GM18519 (cell line): ENCODE results near the gene TPM3.
"Not testable (repeated sequence)": the region's sequence is repeated elsewhere in the genome, so short reads cannot be mapped to it uniquely, and the experiment has no call there.

Source experiments
- ATAC-seq: cut with Tn5 transposase; IDR thresholded peaks from one replicate; pipeline ENCODE4 v1.9.1; 2021; ENCODE audit warnings: mild to moderate bottlenecking, moderate library complexity; ENCODE audit not compliant: unreplicated experiment, low FRiP score

TPM3 gene

DNA sequence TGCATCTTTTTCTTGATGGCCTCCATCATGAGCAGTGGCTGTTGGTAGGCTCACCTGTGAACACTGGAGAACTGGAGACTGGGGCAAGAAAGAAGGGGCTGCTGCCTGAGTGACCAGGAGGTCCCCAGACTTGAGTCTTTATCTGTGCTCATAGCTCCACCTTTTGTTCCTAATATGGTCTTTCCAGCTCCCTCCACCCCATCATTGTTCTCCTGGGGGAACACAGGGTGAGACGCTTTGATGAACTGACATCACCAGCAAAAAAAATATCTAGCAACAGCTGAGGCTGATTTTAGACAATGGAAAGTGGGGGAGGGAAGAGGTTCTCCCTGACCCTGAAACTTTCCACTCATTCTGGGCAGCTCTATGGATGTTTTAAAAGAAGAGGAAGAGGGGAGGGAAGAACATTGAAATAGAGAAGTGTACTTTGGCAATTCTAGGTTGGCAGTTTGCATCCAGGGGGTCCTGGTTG lies at the start of gene TPM3:
TPM3 (minus strand) TSS at position 111 of the 472 bp plus-strand sequence; CDS start at position 29, 82 bp downstream.
- ATAC-seq: no peak

DNA sequence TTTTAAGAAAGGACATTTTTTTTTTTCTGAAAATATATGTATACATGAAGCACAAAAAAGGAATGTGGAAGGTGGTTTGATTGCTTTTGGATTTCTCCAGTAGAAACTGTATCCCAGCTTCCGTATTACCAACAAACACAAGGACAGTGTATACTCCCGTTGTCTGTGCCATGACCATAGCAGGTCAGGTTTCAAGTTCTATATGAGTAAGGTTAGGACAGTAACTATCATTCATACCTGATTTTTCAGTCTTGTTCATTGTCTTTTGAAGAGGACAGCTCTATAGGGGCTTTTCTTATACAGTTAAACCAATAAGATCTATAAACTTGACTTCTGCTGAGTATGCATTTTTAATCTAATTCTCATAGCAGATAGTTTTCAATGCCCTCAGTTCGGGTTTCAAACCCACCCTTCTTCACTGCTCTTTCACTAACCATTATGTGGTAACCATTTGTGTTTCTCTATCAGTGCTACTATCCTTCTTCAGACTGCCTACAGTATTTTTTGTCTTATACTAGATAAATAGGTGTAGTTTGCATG lies 48.5 kb upstream of the TPM3 start:
- no peak for ATAC-seq

DNA sequence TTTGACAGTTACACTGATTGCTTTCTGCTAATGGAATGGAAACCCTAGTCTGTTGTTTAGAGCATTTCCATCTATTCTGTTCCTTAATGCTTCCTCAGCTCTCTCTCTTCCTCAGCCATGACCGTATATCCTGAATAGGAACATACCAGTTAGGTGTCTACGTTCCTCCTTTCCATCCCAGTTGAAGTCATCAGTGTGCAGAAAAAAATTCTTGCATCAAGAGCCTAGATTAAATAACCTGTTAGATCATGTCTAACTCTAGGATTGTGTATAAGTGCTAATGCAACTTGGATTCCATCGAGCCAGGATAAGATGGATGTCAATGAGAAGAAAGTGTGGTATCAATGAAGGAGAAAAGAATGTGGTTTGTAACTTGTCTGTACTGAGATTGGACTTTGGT lies 47.6 kb upstream of the TPM3 start:
- no peak for ATAC-seq

DNA sequence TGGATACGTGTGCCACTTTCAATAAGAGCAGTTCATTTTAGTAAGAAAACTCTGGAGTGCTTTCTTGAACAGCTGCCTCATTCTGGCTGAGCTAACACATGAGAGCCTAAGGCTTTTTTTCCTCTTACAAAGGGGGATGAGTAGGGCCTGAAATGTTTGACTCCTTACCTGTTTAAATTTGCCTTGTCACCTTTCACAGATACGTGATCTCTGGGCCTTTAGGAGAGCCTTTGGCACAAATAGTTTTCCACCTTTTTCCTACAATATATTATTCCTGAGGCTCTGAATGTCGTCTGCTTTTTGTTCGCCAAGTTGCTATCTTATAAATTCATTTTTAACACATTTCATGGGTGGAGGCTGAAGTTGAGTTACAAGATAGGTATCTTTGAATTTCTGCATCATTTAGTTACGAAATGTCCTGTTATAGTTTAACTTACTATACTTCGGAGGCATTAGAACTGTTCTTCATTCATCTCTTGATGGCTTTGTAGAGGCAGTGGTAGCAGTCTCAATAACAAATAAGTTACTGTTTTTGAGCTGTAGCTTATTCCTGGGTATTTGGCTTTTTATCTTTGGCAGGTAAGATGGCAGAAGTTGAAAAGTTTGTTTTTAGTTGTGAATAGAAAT lies 46.1 kb upstream of the TPM3 start:
- ATAC-seq: no peak

DNA sequence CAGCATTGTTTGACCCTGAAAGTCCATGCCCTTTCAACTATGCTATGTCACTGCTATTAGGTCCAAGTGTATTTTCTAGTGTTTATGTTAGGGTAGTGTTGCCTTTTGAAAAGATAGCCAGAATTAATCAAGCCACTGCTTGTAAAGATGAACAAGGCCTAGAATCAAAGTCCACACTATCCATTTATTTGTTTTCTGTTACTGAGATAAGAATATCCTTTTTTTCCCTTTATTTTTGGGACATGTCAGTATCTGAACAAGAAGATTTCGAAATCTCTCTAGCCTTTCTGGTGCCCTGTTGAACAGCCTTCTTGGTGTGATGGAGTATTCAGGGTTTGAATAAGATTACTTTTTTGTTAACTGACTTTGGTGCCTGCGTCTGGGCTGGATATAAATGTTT lies 45.5 kb upstream of the TPM3 start:
- no peak for ATAC-seq

DNA sequence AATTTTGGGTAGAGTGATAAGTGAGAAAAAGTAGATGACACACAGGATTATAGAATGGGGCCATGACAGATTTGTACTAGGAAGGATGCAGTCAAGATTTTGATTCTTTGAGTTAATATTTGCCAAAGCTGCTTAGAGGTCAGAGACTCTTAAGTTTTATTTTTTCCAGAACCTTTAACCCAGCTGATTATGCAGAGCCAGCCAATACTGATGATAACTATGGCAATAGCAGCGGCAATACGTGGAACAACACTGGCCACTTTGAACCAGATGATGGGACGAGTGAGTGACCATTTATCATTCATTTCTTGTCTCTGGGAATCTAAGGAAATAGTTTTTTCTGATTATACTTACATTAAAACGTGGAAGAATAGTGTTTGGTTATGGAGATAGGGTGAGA lies 45.0 kb upstream of the TPM3 start:
- ATAC-seq: no peak

DNA sequence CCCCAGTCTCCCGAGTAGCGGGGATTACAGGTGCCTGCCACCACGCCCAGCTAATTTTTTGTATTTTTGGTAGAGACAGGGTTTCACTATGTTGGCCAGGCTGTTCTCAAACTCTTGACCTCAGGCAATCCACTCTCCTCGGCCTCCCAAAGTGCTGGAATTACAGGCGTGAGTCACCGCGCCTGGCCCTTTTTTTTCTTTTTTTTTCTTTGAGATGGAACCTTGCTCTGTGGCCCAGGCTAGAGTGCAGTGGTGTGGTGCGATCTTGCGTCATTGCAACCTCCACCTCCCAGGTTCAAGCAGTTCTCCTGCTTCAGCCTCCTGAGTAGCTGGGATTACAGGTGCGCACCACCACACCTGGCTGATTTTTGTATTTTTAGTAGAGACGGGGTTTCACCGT lies 41.2 kb upstream of the TPM3 start:
- ATAC-seq: not testable (repeated sequence)

DNA sequence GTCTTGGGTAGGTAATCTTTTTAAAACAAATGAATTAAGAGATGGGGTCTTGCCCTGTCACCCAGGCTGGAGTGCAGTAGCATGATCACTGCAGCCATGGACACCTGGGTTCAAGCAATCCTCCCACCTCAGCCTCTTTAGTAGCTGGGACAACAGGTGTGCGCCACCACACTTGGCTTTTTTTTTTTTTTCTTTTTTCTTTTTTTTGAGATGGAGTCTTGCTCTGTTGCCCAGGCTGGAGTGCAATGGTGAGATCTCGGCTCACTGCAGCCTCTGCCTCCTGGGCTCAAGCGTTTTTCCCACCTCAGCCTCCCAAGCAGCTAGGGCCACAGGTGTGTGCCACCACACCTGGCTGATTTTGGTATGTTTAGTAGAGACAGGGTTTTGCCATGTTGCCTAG lies 39.2 kb upstream of the TPM3 start:
- not testable (repeated sequence) for ATAC-seq

DNA sequence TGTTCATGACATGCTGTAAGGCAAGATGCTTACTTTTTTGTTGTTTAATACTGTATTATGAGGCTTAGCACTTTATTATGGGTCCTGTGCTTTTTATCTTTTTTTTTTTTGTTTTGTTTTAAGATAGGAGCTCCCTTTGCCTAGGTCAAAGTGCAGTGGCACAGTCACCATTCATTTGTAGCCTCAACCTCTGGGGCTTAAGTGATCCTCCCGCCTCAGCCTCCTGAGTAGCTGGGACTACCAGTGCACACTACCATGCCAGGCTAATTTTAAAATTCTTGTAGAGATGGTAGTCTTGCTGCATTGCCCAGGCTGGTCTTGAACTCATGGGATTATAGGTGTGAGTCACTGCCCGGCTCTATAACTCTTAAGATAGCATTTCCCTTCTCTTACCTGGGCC lies 33.5 kb upstream of the TPM3 start:
- no peak for ATAC-seq

DNA sequence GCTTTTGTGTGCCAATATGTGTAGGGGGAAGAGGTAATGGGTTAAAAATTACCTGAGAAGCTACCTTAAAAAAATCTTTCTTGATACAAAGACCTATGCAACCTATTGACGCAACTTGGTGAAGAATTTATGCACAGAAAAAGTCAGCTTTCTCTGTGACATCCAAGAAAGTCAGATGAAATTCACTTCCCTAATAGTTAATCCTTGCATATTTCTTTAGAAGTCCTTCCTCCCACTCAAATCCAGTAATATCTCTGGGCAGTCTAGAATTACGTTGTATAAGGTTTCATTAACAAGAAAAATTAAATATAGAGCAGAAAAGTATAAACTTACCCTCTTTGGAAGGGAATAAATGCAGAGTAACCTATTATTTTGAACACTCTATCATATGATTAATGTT lies 31.7 kb upstream of the TPM3 start:
- ATAC-seq: no peak

DNA sequence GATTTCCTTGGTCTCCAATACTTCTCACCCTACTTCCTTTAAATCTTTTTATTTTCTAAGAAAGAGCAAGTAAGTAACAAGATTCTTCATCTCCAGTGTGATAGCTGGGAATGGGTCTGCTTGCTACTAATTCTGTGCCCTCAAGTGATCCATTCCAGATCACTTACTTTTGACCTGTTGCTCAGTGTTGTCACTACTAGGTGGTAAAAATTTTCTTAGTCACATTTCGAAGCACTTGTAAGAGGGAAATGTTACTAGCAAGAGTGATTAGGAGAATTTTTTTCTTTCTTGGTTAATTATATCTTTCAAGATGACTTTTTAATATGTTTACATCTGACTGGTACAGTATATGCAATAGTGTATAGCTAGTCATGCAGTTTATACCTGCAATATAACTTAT lies 31.0 kb upstream of the TPM3 start:
- no peak for ATAC-seq

DNA sequence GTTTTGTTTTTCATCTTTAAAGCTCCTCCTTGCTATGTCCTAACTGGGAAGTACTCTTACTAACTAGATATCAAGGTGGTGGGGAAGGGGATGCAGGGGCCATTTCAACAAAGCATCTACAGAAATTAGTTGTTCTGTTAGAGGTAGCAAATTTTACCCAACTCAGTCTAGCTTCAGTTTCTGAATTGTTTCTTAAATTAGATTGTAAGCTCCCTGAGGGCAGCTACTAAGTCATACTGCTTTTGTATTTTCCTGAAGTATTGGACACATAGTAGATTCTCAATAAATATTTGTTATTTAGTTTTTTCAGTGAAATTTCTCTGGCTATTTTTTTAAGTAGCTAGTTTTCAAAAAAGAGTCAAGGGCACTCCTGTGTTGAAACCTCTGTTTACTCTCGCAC lies 30.6 kb upstream of the TPM3 start:
- no peak for ATAC-seq

DNA sequence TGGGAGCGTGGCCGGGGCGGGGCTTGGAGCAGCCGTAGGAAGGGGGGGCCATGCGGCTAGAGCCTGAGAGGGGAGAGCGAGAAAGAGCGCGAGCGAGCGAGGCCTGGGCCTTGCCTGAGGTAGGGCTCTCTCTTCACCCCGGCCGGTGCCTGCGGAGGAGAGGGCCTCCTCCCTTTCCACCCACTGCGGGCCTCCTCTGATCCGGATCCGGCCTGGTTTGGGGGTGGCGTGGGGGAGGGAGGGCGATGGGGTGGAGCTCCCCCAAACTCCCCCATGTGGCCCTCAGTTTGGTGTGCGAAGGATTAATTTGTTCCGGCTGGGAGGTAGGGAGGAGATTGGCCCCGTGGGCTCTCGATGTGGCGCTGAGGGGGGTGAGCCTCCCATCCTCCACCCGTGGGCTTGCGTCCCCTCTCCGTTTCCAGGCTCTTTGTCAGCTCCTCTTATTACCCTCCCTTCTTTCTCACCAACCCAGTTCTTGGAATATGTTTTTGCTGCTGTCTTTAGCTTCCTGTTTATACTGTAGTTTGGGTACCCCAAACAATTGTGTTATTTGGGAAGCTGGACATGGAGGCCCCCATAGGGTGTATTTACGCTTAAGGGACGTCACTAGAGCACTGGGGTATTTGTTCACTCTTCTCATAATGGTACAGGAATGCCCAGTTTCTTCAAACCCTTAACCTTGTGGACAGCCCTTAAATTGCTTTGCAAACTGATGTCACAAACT lies 29.5 kb upstream of the TPM3 start:
- ATAC-seq: no peak

DNA sequence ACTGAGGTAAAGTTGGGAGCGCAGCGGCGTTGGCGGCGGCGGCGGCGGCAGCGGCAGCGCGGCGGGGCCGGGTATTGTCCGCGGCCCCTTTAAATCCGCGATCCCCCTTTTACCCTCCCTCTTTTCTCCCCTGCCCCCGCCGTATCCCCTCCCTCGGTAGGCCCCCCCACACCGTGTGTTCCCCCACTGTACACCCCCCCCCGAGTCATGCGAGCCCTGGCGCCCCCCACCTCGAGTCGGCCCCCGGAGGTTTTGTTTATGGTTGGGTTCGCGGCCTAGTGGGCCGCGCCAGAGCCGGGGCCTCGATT lies 29.0 kb upstream of the TPM3 start:
- ATAC-seq: no peak

DNA sequence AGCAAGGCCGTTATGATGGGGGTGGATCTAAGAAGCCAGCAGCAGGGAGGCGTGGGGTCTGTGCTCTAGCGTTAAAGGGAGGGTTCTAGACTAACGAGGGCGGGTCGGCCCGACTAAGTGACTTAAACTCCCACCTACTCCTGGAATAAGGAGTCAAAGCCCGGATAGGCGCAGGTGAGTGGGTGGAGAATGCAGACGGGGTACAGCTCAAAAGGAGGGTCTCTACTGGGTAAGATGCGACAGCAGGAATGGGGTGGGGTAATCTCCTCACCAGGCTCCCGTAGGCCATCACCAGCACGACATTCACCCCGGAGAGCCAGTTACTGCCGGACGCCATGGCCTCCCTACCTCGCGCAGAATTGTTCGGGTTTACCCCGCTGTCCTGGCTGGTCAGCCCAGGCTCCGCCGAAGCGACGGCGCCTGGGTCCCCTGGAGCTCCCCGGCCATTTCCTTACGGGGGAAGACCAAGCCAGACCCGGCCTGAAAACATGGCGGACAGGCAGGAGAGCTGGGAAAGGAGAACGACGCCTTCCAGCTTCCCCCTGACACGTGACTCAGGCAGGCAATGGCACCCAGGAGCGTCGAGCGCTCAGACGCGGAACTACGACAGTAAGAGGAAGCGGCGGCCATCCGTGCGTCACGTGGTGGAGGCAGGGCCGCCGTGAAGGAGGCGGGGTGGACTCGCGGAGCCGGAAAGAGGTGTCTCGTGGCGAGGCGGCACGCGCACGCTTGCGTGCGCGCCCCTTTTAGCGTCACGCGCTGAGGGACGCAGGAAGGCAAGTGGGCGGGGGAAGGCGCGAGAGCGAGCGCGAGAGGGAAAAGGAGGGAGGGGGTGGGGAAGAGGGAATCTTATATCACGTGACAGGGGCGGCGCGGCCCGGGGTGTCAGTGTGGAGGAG lies 28.4 kb upstream of the TPM3 start, which contains the start of gene UBAP2L:
UBAP2L (plus strand) TSS at position 885 of the 899 bp plus-strand sequence. CDS start 4,169 bp downstream, outside the sequence.
- ATAC-seq: peak; percentile 87

DNA sequence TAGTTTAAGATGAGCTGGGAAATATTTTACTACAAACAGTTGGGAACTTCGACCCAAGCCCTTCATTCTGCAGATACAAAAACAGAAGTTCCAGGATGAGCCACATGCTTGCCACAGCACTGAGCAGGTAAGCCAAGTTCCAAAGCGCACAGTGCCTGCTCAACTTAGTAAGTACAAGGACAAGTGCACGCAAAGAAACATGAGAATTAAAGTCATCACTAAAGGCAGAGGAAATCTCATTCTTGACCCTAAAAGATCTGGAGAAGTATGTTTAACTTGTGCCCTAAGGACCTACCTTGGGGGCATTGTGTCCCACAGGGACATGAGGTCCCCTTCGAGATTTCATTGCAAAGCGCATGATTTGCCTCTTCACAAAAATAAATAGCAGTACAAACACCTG lies 27.6 kb upstream of the TPM3 start:
- ATAC-seq: no peak

DNA sequence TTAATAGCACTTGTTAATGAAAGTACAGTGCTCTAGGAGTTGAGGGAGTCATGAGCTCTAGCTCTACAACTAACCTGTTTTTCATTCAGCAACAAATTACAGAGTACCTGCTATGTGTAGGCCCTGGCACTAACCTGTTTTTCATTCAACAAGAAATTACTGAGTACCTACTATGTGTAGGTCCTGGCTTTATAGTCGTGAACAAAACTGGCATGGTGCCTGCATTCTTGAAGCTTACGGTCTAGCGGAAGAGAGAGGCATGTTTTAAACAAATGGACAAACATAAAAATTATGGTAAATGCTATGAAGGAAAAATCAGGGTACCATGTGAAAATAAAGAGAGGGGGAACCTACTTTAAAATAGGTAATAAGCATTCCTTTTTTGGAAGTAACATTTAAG lies 26.6 kb upstream of the TPM3 start:
- ATAC-seq: no peak

DNA sequence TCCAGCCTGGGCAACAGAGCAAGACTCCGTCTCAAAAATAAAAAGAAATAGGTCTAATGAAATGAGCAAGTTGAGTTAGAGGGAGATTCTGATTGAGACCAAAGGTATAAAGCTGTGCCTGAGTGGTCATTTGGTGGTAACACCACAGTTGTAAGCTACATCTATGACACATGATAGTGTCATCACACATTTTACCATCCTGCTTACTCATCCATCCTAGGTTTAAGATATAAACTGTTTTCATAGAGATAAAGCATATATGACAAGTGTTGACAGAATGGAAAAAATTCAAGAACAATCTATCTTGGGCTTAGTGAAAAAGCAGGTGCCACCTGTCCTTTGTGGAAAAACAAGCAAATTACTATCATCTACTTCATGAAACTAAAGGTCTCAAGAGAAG lies 21.4 kb upstream of the TPM3 start:
- ATAC-seq: no peak

DNA sequence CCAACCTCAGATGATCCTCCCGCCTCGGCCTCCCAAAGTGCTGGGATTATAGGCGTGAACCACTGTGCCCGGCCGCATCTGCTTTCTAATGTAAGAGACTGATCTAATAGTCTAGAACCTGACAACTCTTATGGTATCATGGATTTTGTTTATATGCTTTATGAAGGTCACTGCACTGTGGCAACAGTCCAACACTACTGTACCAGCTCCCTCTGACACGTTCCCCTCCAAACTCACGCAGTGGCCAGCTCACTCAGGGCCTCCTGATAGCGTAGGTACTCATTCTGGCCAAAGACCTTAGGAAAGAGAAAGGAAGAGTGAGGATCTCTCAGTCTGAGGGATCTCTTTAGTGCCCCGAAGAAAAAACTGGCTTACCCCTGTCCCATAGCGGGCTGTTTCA lies 20.2 kb upstream of the TPM3 start:
- ATAC-seq: no peak

DNA sequence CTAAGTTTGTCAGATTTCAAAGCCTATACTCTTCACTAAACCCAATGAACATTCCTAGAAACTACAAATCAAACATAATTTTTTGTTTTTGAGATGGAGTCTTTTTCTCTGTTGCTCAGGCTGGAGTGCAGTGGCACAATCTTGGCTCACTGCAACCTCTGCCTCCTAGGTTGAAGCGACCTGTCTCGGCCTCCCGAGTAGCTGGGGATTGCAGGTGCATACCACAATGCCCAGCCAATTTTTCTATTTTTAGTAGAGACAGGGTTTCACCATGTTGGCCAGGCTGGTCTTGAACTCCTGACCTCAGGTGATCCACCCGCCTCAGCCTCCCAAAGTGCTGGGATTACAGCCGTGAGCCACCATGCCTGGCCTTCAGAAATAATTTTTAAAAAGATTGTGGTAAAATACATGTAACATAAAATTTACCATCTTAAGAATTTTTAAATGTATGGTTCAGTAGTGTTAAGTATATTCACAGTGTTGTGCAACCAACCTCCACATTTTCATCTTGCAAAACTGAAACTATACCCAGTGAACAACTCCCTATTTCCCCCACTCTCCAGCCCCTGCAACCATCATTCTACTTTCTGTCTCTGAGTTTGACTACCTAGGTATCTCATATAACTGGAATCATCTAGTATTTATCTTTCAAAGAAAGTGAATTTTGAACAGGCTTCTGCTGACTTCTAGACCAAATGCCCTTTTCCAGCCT lies 16.9 kb upstream of the TPM3 start:
- no peak for ATAC-seq
